Neutrophil (primary cell): Measurements from ENCODE around the gene RNF133.

Experiments
- H3K27ac ChIP-seq: fragments of 200-600 bp; sonication (generic); 2 replicates; pipeline ENCODE4 v1.5.1; 2016; ENCODE audit warnings: mild to moderate bottlenecking, moderate library complexity
- H3K27me3 ChIP-seq: fragments of 200-600 bp; sonication (generic); 2 replicates; pipeline ENCODE4 v1.6.0; 2016; ENCODE audit warnings: mild to moderate bottlenecking
- H3K36me3 ChIP-seq: fragments of 200-600 bp; sonication (generic); 2 replicates; pipeline ENCODE4 v1.5.1; 2017
- H3K4me1 ChIP-seq, 2 experiments: fragments of 200-600 bp in 1 of 2; sonication (generic) in 1 of 2; 1 replicate in 1 of 2; 2 replicates in 1 of 2; pipeline versions ENCODE4 v1.5.1 to v1.6.1; 2013 to 2016; ENCODE audit warnings: low read depth in 1 of 2, low read length in 1 of 2, mild to moderate bottlenecking in 1 of 2, moderate library complexity in 1 of 2; ENCODE audit not compliant: control insufficient read depth in 1 of 2, insufficient read depth in 1 of 2
- H3K4me3 ChIP-seq, 2 experiments: fragments of 200-600 bp in 1 of 2; sonication (generic) in 1 of 2; 1 replicate in 1 of 2; 2 replicates in 1 of 2; pipeline ENCODE4 v1.5.1; 2013 to 2016; ENCODE audit warnings: low read depth in 1 of 2, low read length in 1 of 2, mild to moderate bottlenecking in 1 of 2, moderate library complexity in 1 of 2
- H3K9me3 ChIP-seq: fragments of 200-600 bp; sonication (generic); 2 replicates; pipeline ENCODE4 v1.5.1; 2016
- CTCF ChIP-seq: fragments of 200-600 bp; sonication (generic); IDR thresholded peaks from 2 replicates; pipeline ENCODE4 v1.5.1; 2016; ENCODE audit warnings: antibody characterized with exemption

RNF133 gene

DNA sequence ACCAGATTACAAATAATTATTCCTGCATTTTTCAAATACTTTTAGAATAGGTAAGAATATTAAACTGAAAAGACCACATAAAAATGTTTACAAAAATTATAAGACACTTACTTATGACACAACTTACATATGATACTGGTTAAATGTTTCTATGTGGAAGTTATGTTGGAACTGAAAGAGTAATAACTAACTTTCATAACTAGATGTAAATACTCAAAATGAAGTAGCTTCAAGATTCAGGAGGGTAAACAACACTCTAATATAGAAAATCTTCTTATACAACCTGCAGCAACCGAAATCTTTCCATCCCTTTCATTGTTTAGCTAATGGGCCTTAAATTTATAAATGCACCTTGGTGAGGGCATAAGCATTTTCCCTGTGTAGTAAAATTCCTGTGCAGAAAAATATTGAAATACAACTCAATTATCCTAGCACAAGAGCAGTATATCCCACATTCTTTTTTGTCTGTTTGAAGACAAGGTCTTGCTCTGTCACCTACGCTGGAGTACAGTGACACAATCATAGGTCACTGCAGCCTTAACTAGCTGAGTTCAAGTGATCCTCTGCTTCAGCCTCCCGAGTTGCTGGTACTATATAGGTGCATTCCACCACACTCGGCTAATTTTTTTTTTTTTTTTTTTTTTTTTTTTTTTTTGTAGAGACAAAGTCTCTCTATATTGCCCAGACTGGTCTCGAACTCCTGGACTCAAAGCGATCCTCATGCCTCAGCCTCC, 18.6 kb upstream of the RNF133 start:
- H3K4me1 ChIP-seq: no peaks in the 10 kb centered on the region
- H3K27me3 ChIP-seq: no peaks in the 10 kb centered on the region
- no peaks in the 10 kb centered on the region for H3K9me3 ChIP-seq
- no peak overlapping the region for H3K4me3 ChIP-seq
- no peak for TF ChIP-seq CTCF
- H3K36me3 ChIP-seq: no peaks in the 10 kb centered on the region
- no peak overlapping the region for H3K27ac ChIP-seq

DNA sequence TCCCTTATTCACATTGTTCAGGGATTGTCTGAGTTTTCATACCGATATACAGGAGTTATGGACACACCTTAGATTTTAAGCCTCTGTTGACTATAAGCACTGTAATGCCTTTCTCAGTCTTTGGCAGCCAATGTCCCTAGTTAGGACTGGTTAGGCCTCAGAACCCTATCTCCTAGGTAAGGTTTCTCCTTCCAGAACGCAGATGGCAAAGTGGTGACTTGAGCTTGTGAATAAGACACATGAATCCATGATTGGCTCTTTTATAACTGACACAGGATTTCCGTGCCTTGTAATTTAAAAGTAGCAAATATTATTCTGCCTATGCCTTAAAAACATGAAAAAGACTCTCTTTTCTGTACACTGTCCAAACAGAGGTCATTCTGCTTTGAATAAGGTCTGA, 16.3 kb upstream of the RNF133 start:
- no peaks in the 10 kb centered on the region for H3K27me3 ChIP-seq
- no peak for TF ChIP-seq CTCF
- no peaks in the 10 kb centered on the region for H3K4me1 ChIP-seq
- H3K4me3 ChIP-seq: no peak overlapping the region
- no peaks in the 10 kb centered on the region for H3K36me3 ChIP-seq
- H3K9me3 ChIP-seq: no peaks in the 10 kb centered on the region
- H3K27ac ChIP-seq: no peak overlapping the region

DNA sequence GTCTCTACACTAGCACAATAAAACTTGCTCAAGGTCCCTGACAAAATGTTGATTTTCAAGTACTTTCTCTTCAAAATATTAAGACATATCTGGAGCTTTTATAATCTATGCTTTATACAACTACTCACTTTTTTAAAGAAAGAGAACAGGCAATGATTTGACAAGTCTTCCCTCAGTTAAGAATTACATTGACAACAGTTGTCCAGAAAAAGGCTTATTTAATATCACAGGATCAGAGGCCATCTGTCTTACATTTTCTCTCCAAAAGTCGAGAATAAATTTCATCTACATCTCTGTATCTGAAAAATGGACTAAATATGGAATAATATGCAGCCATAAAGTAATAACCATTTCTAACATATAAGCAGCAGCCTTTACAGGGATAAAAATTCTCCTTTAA, 12.0 kb upstream of the RNF133 start:
- no peak overlapping the region for H3K27ac ChIP-seq
- no peak for TF ChIP-seq CTCF

GRCh38 chr7:122709930-122710646, 11.2 kb upstream of the RNF133 start:
- no peak overlapping the region for H3K27ac ChIP-seq
- H3K9me3 ChIP-seq: no peaks in the 10 kb centered on the region
- TF ChIP-seq CTCF: no peak

More for the DNA sequence above, 12.0 kb upstream of the RNF133 start:
- Histone ChIP-seq H3K4me1 (no peaks in the 10 kb centered on the region), H3K4me3 (no peak overlapping the region), H3K36me3 (no peaks in the 10 kb centered on the region), H3K27me3 (no peaks in the 10 kb centered on the region), H3K9me3 (no peaks in the 10 kb centered on the region)

DNA sequence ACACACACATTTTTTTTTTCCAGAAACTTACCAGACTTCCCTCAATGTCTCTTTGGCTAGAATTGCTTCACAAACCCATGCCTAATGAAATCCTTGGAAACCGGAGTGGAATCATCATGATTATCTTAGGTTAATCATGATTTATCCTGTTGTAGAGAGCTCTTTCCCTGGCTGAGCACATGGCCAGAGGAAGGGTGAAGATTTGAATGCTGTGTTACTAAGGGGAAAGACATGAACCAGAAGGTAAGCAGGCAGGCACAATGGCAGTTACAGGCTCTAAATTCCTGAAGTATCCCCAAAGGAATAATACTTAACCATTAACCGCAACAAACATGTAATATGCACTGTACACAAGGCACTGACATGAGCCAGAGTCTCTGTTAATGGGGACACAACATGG, 7.9 kb upstream of the RNF133 start:
- H3K27ac ChIP-seq: no peak overlapping the region
- no peaks in the 10 kb centered on the region for H3K4me1 ChIP-seq
- no peak overlapping the region for H3K4me3 ChIP-seq
- H3K9me3 ChIP-seq: no peaks in the 10 kb centered on the region
- H3K27me3 ChIP-seq: no peaks in the 10 kb centered on the region
- TF ChIP-seq CTCF: no peak
- no peaks in the 10 kb centered on the region for H3K36me3 ChIP-seq

More at GRCh38 chr7:122709930-122710646, 11.2 kb upstream of the RNF133 start:
- Histone ChIP-seq H3K36me3 (no peaks in the 10 kb centered on the region), H3K4me1 (no peaks in the 10 kb centered on the region), H3K4me3 (no peak overlapping the region), H3K27me3 (no peaks in the 10 kb centered on the region)
